SK-N-SH treated with all-trans-retinoic acid at 6 μM for 48 hours (cell line): ENCODE measurements around the gene PCDH20.

Experiments used
- PPARA ChIP-seq: fragments of 250-450 bp; sonication (Bioruptor Pico); IDR thresholded peaks from 2 replicates; pipeline ENCODE4 v1.5.0; 2020; ENCODE audit warnings: mild to moderate bottlenecking, borderline replicate concordance
- RARB ChIP-seq: fragments of 250-450 bp; sonication (Bioruptor Pico); IDR thresholded peaks from 2 replicates; pipeline ENCODE4 v1.8.0; 2021; ENCODE audit warnings: mild to moderate bottlenecking, moderate library complexity
- ZFP30 ChIP-seq: fragments of 450-650 bp; formaldehyde crosslinking; IDR thresholded peaks from 2 replicates; pipeline ENCODE4 v1.5.0; 2022; ENCODE audit warnings: mild to moderate bottlenecking, moderate library complexity

DNA sequence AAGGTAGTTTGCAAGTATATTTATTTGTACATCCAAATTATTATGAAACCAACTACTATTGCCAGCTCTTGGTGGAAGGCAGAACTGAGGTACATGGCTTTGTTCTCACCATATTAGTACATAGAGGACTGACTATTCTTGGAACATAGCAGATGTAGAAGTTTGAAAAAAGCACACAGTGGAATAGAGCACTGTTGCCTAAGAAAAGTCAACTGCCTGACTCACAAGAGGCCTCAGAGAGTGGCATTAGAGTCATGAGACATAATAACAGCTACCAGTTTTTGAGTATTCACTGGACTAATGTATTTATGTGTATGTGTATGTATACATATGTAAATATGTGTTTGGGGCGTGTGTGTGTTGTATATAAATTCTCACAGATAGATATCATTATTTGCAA is 8.3 kb upstream of the PCDH20 start:
- TF ChIP-seq ZFP30 (CRISPR knock-in tag) (no peak), PPARA (CRISPR knock-in tag) (no peak), RARB (no peak)
